GM20000 (cell line): ENCODE results near the gene CLOCK.

Source experiments
- DNase-seq: peaks from one replicate; pipeline ENCODE4 v3.0.0; 2012; ENCODE audit warnings: low spot score
- CTCF ChIP-seq: IDR thresholded peaks from 2 replicates; pipeline ENCODE4 v1.5.1; 2012; ENCODE audit warnings: mild to moderate bottlenecking, control low read depth; ENCODE audit errors: extremely low read depth, missing control alignments

CLOCK gene

GRCh38 chr4:55385201-55385649 is 161.5 kb downstream of the CLOCK start:
- no peak for TF ChIP-seq CTCF
- no peak for DNase-seq

GRCh38 chr4:55382488-55383003 is 164.2 kb downstream of the CLOCK start:
- TF ChIP-seq CTCF, result no peak
- DNase-seq, result no peak

GRCh38 chr4:55381502-55381901 is 165.2 kb downstream of the CLOCK start:
- DNase-seq, result no peak
- TF ChIP-seq CTCF, result no peak

- DNase-seq, result no peak
- no peak for TF ChIP-seq CTCF
These were observed 166.1 kb downstream of the CLOCK start for GRCh38 chr4:55380576-55380975.

GRCh38 chr4:55378617-55379467 is 167.9 kb downstream of the CLOCK start:
- DNase-seq, result no peak
- no peak for TF ChIP-seq CTCF
